Cerebellar cortex (tissue), 1 donor: Measurements from ENCODE around the gene SKIDA1.

Source experiments
- DNase-seq: peaks from one replicate; pipeline ENCODE4 v3.0.0-alpha.2; 2015; ENCODE audit warnings: low spot score

The SKIDA1 gene

DNA sequence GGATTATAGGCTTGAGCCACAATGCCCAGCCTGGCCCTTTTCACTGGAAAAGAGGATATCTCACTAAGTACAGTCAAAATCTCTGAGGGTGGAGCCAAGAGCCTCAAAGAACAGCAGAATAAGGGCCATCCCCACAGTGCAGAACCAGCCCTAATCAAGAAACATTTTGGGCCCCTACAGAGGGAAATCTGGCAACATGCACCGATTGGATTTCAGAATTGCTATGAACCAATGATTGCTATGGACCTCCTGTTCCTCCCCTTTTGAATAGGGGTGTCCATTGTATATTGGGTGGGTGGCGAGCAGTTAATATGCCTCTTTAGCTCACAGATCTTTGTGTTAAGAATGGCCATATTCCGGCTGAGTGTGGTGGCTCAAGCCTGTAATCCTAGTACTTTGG, 42.7 kb downstream of the SKIDA1 start:
- DNase-seq = no peak

- DNase-seq = no peak
Measured at GRCh38 chr10:21481407-21481806, 44.1 kb downstream of the SKIDA1 start.

DNA sequence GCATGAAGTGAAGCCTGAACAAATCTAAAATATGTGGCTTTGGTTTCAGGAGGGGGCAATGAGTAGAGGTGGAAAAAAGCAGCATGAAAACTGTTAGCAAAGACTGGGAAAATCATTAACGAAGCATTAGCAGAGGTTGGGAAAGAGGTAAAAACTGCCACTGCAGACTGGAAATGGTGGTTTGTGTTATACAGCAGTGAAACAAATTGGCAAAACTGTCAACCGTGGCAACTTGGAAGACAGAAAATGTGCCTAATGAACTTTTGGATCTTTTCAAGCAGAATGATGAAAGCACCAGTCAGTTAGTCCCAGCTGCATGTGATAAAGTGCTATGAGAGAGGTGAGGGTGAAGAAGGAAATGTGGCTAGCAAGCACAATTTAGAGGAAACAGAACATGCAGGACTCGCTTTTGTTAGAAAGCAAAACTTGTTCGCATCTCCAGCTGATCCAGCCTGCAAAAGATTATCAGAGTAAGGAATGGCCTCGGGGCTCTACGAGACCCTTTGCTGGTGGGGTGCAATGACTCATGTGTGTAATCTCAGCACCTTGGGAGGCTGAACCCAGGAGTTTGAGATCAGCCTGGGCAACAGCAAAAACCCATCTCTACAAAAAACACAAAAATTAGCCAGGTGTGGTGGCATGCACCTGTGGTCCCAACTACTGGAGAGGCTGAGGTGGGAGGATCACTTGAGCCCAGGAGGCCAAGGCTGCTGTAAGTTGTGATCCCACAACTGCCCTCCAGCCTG, 45.7 kb downstream of the SKIDA1 start:
- DNase-seq = no peak

- DNase-seq = no peak
Measured at GRCh38 chr10:21475393-21475792, 50.1 kb downstream of the SKIDA1 start.

DNA sequence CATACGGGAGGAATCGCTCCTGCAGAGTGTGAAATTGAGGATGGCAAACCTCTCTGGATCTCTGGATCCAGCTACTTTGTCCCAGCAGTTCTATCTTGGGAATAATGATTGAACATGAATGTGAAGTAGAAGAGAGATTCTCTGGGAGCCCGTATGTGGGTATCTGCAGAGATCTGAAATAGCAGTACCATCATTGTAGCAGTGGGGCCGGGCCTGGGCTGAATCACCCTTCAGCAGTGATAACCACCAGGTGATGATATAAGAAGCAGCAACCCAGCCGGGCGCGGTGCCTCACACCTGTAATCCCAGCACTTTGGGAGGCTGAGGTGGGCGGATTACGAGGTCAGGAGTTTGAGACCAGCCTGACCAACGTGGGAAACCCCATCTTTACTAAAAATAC, 51.9 kb downstream of the SKIDA1 start:
- DNase-seq = no peak

GRCh38 chr10:21473135-21473534, 52.3 kb downstream of the SKIDA1 start:
- no peak for DNase-seq

DNA sequence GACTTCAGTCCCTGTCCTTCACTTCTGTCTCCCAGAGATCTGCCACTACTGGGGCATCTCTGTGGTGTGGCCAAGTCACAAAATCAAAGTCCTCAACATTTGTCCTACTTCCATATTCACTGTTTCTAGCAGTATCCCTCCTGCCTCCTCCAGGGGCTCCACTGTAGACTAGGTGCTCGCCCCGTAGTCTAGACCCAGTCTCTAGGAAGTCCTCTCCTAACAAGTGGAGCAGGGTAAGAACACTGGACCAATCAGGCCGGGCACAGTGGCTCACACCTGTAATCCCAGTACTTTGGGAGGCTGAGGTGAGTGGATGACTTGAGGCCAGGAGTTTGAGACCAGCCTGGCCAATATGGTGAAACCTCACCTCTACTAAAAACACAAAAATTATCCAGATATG, 57.4 kb downstream of the SKIDA1 start:
- DNase-seq = no peak

DNA sequence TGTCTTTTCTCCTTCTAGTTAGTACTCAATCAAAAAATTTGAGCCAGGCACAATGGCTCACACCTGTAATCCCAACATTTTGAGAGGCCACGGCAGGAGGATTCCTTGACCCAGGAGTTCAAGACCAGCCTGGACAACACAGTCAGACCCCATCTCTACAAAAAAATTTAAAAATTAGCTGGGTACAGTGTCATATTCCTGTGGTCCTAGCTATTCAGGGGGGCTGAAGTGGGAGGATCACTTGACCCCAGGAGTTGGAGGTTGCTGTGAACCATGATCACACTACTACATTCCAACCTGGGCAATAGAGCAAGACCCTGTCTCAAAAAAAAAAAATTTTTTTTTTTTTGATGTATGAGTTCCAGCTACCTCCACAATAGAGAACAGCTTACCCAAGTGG, 57.8 kb downstream of the SKIDA1 start:
- no peak for DNase-seq

DNA sequence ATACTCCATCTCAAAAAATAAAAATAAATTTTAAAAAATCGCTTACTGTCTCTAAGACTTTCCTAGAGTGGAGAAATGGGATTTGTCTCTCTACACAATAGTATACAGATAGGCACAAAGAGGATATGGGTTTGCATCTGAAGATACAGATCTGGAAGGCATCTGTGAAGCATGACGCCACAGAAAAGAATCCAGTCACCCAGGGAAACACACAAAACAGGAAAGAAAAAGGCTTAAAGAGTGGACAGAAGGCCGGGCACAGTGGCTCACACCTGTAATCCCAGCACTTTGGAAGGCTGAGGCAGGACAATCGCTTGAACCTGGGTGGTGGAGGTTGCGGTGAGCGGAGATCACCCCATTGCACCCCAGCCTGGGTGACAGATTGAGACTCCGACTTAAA, 61.3 kb downstream of the SKIDA1 start:
- DNase-seq = no peak
